B cell (primary cell): ENCODE results near the gene PDE3A.

ENCODE experiments used
- CTCF ChIP-seq: fragments of 200-600 bp; IDR thresholded peaks from one replicate; pipeline ENCODE4 v1.8.0; 2022; ENCODE audit warnings: antibody characterized with exemption, mild to moderate bottlenecking
- EZH2 ChIP-seq: IDR thresholded peaks from 2 replicates; pipeline ENCODE4 v1.6.1; 2012; ENCODE audit warnings: borderline replicate concordance, low read depth, mild to moderate bottlenecking, moderate library complexity, low read length; ENCODE audit not compliant: insufficient read depth, poor library complexity, severe bottlenecking

GRCh38 chr12:20476551-20476950, 108.2 kb downstream of the PDE3A start:
- TF ChIP-seq EZH2 (no peak), CTCF (no peak)
